ENCODE measurements around the gene EFCAB6. TPM values are rescaled to one million over a fixed set of nuclear protein-coding genes. Genes with fewer than 3 reads are reported as not detected.

Gene EFCAB6
- total RNA-seq, 1 donor: 0.86 TPM

DNA sequence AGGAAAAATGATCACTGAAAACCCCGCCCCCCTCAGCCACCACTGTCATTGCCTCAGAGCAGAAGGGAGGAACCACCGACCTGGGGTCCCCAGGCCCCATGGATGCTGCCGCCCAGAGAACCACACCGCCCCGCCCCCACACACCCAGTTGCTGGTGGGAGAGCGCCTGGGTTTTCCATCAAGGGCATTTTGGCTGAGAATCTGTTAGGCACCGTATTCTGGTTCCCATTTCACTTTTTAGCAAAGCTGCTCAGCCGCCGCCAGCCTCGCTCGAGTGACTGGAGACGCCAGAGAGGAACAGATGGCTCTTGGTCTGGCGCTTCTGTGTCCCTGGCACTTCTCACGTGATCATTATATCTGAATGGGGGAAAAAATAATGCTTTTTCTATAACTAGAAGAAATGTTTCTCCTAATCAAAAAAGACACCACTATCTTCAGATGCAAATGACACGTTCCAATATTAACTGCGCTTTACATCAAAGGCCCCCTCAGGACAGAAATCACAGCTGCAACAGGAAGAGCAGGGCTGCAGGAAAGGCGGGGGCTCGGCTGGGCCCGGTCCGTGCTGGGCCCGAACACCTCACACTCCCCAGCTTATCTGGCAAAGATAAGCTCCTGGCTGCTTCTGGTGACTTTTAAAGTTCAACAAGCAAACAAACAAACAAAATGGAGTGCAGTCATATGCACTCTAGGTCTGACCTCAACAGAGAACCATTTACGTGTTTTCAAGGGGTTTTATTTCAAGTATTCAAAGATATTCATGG, 250.5 kb downstream of the EFCAB6 start:
- no peak for TF ChIP-seq CTCF (IDR thresholded peaks at IDR 0.05; ENCODE audit: insufficient read depth, low read depth, low read length)
- no peak overlapping the region for H3K4me3 ChIP-seq (ENCODE audit: low read depth, low read length)
- DNase-seq (ENCODE audit: low read depth): no peak

DNA sequence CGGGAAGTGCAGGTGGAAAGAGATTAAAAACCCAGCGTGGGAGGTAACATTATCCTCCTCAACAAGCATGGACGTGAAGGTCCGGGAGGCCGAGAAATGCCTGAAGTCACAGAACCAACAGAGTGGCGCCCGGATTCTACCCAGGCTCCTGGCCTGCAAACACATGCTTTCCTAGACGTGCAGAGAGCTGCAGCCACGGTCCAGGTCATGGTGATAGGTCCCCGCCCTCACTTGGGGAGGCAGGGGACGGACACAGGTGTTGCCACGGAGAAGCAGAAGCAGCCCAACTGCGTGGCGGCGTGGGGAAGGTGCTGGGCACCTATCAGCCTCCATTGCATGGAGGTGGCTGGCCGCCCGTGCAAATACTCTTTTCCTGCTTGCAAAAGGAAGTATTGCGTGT, 251.5 kb downstream of the EFCAB6 start:
- H3K4me3 ChIP-seq (ENCODE audit: low read depth, low read length): no peak overlapping the region
- no peak for DNase-seq (ENCODE audit: low read depth)
- no peak for TF ChIP-seq CTCF (IDR thresholded peaks at IDR 0.05; ENCODE audit: insufficient read depth, low read depth, low read length)

GRCh38 chr22:43555561-43556515, 256.3 kb downstream of the EFCAB6 start:
- no peak for DNase-seq (ENCODE audit: low read depth)
- no peak overlapping the region for H3K4me3 ChIP-seq (ENCODE audit: low read depth, low read length)
- TF ChIP-seq CTCF (IDR thresholded peaks at IDR 0.05; ENCODE audit: insufficient read depth, low read depth, low read length): no peak

DNA sequence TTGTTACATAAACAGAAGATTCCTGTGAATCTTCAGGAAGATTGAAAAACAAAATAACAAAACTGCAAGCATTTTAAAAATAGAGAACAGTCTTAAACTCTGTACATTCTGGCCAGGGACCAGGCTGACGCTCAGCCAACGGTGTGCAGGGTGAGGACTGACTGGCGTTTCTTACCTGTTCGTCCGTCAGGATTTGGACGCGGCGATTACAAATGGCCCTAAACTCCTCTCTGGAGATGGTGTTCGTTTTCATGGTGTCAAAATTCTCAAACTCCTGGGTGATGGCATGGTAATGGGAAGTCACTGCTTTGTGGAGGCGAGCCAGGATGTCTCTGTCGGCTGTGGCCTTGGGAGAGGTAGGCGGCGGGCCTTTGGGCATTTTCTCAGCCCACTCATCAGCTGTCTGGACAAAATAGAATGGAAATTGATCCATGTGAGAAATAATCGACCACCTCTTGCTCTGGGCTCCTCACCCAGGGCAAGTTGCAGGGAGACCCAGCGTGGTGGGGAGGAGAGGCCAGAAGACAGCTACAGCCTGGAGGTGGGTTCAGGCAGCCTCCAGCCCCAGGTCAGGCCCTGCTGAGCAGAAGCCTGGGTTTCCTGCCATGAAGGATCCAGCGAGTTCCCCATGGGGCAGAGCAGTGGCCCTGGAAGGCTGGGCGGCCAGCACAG, 257.3 kb downstream of the EFCAB6 start:
- DNase-seq (ENCODE audit: low read depth): no peak
- H3K4me3 ChIP-seq (ENCODE audit: low read depth, low read length): no peak overlapping the region
- no peak for TF ChIP-seq CTCF (IDR thresholded peaks at IDR 0.05; ENCODE audit: insufficient read depth, low read depth, low read length)

GRCh38 chr22:43554259-43554636, 257.9 kb downstream of the EFCAB6 start:
- no peak overlapping the region for H3K4me3 ChIP-seq (ENCODE audit: low read depth, low read length)
- TF ChIP-seq CTCF (IDR thresholded peaks at IDR 0.05; ENCODE audit: insufficient read depth, low read depth, low read length): no peak
- DNase-seq (ENCODE audit: low read depth): no peak

GRCh38 chr22:43553451-43554258, 258.4 kb downstream of the EFCAB6 start:
- TF ChIP-seq CTCF (IDR thresholded peaks at IDR 0.05; ENCODE audit: insufficient read depth, low read depth, low read length): no peak
- H3K4me3 ChIP-seq (ENCODE audit: low read depth, low read length): no peak overlapping the region
- no peak for DNase-seq (ENCODE audit: low read depth)

Measured in fibroblast of villous mesenchyme (primary cell).